Natural killer cell (primary cell): ENCODE results near the gene DOCK2. TPM values are rescaled to one million over a fixed set of nuclear protein-coding genes. Genes with fewer than 3 reads are reported as not detected.

Experiments used
- ATAC-seq, 3 donors: fragments of 150-1000 bp in 2 of 3; fragments of 200-7000 bp in 1 of 3; cut with Tn5 transposase; 1 replicate in 1 of 3; 2 replicates in 2 of 3; pipeline ENCODE4 v1.10.0; 2021; ENCODE audit warnings: mild to moderate bottlenecking in 2 of 3, moderate library complexity in 2 of 3
- DNase-seq, 2 donors: peaks; one replicate each; pipeline versions ENCODE4 v3.0.0 to v3.0.0-alpha.2; 2013 to 2021; ENCODE audit warnings: mixed read lengths in 1 of 2
- H3K27ac ChIP-seq: one replicate; pipeline ENCODE4 v1.5.1; 2013; ENCODE audit warnings: mild to moderate bottlenecking, low read length
- H3K27me3 ChIP-seq: one replicate; pipeline ENCODE4 v1.6.1; 2013; ENCODE audit warnings: low read length; ENCODE audit not compliant: control insufficient read depth, insufficient read depth
- H3K36me3 ChIP-seq: one replicate; pipeline ENCODE4 v1.6.1; 2013; ENCODE audit warnings: low read length; ENCODE audit not compliant: control insufficient read depth, insufficient read depth
- H3K4me1 ChIP-seq: one replicate; pipeline ENCODE4 v1.6.1; 2013; ENCODE audit warnings: low read length; ENCODE audit not compliant: control insufficient read depth, insufficient read depth
- H3K4me3 ChIP-seq: one replicate; pipeline ENCODE4 v1.5.1; 2013; ENCODE audit warnings: low read length
- H3K9me3 ChIP-seq: one replicate; pipeline ENCODE4 v1.6.1; 2013; ENCODE audit warnings: low read length; ENCODE audit not compliant: control insufficient read depth, insufficient read depth
- H3K27ac Mint-ChIP-seq, 2 donors: one replicate each; pipeline ENCODE4 v1.8.0; 2022; ENCODE audit warnings: mild to moderate bottlenecking in 2 of 2, mixed read lengths in 2 of 2, moderate library complexity in 1 of 2
- H3K27me3 Mint-ChIP-seq, 2 donors: one replicate each; pipeline ENCODE4 v1.8.0; 2022; ENCODE audit warnings: low read depth in 2 of 2, mixed read lengths in 2 of 2
- H3K36me3 Mint-ChIP-seq: one replicate; pipeline ENCODE4 v1.8.0; 2022; ENCODE audit warnings: mixed read lengths
- H3K4me1 Mint-ChIP-seq, 2 donors: one replicate each; pipeline ENCODE4 v1.8.0; 2022; ENCODE audit warnings: mixed read lengths in 2 of 2
- H3K4me3 Mint-ChIP-seq: one replicate; pipeline ENCODE4 v1.8.0; 2022; ENCODE audit warnings: mild to moderate bottlenecking, moderate library complexity, mixed read lengths
- H3K9me3 Mint-ChIP-seq, 2 donors: one replicate each; pipeline ENCODE4 v1.8.0; 2022; ENCODE audit warnings: mixed read lengths in 2 of 2
- WGBS: methylation state at CpG from one replicate; pipeline ENCODE4 v1.1.7; 2013; ENCODE audit warnings: missing lambda C conversion rate; ENCODE audit not compliant: insufficient coverage; 5-methylcytosine and 5-hydroxymethylcytosine counted together
- intact Hi-C: fragments of 100-400 bp; cut with micrococcal nuclease; formaldehyde crosslinking; loops from one replicate; pipeline ENCODE4 v1.14.2; 2022
- total RNA-seq, 4 donors: library from RNA; stranded (reverse); fragments of 120-200 nt in 1 of 4; gene quantifications; one replicate each; pipeline versions ENCODE4 v1.2.3 to v1.2.4, GENCODE V29; 2013 to 2022
- TF ChIP-seq, protein P1 (sequence below): fragments of 200-600 bp; IDR thresholded peaks from one replicate; pipeline ENCODE4 v1.8.0; 2022; ENCODE audit warnings: antibody characterized with exemption

DOCK2 gene
- total RNA-seq, 3 donors from 2014 or later (not counting 1 experiment from before 2014, with no cell fraction given), result 317 to 361 (median 320) TPM

DNA sequence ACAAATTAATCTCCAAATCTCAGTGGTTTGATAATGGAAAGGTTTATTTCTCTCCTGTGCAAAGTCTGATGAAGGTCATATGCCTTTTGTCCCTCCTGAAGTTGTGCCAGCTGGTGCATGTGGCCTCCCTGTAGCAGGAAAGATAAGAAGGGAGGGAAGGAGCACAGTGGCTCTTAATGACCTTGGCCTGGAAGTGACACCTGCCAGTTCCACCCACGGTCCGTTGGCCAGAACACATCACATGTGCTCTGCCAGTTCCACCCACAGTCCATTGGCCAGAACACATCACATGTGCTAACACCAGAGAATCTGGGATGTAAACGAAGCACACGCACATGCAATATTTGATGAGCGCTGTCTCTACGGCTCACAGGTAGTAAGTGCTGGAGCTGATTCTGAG lies 130.9 kb downstream of the DOCK2 start:
- Mint-ChIP-seq H3K27me3 (no peaks in the 10 kb centered on the region), H3K4me1 (peaks cover 20 to 28% of the 10 kb centered on the region in 2 donors), H3K27ac (no peak overlapping the region), H3K4me3 (no peak overlapping the region), H3K9me3 (no peaks in the 10 kb centered on the region), H3K36me3 (peaks cover 7% of the 10 kb centered on the region)
- intact Hi-C loops, result no loop called here
- WGBS, result 92% methylated on average over 6 of the region's 6 CpGs
- TF ChIP-seq, protein P1, sequence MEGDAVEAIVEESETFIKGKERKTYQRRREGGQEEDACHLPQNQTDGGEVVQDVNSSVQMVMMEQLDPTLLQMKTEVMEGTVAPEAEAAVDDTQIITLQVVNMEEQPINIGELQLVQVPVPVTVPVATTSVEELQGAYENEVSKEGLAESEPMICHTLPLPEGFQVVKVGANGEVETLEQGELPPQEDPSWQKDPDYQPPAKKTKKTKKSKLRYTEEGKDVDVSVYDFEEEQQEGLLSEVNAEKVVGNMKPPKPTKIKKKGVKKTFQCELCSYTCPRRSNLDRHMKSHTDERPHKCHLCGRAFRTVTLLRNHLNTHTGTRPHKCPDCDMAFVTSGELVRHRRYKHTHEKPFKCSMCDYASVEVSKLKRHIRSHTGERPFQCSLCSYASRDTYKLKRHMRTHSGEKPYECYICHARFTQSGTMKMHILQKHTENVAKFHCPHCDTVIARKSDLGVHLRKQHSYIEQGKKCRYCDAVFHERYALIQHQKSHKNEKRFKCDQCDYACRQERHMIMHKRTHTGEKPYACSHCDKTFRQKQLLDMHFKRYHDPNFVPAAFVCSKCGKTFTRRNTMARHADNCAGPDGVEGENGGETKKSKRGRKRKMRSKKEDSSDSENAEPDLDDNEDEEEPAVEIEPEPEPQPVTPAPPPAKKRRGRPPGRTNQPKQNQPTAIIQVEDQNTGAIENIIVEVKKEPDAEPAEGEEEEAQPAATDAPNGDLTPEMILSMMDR, result no peak
- Histone ChIP-seq H3K9me3 (no peaks in the 10 kb centered on the region), H3K4me3 (no peak overlapping the region), H3K27ac (no peak overlapping the region), H3K27me3 (no peaks in the 10 kb centered on the region), H3K4me1 (no peaks in the 10 kb centered on the region), H3K36me3 (peaks cover 50% of the 10 kb centered on the region)
- ATAC-seq (no peak), DNase-seq (no peak)

DNA sequence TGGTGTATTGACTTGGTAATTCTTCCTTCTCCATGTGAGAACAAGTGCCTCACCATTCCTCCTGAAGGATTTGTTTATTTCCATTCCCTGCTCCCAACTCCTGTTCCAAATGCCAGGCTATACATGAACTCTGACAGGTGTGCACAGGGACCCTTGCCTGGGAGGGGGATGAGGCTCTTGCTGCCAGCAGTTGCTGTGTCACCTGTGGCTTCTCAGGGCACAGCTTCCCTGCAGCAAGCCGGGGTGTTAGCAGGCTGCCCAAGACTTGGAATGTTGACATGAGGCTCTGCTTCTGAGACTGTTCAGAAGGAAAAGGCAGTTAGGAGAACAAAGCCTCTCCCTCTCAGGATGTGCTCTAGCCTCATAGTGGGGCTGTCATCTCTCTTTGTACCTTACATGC lies 131.3 kb downstream of the DOCK2 start:
- Mint-ChIP-seq H3K9me3 (no peaks in the 10 kb centered on the region), H3K27me3 (no peaks in the 10 kb centered on the region), H3K4me1 (peaks cover 20 to 31% of the 10 kb centered on the region in 2 donors), H3K27ac (no peak overlapping the region), H3K4me3 (no peak overlapping the region), H3K36me3 (peaks cover 7% of the 10 kb centered on the region)
- Histone ChIP-seq H3K27me3 (no peaks in the 10 kb centered on the region), H3K4me3 (no peak overlapping the region), H3K27ac (no peak overlapping the region), H3K36me3 (peaks cover 46% of the 10 kb centered on the region), H3K4me1 (no peaks in the 10 kb centered on the region), H3K9me3 (no peaks in the 10 kb centered on the region)
- no peak for ATAC-seq
- intact Hi-C loops, result no loop called here
- 100% methylated on average over 1 of the region's 1 CpG for WGBS
- no peak for DNase-seq
- TF ChIP-seq, protein P1, result no peak

- no peak for DNase-seq
- Histone ChIP-seq H3K4me3 (no peak overlapping the region), H3K36me3 (peaks cover 34% of the 10 kb centered on the region), H3K9me3 (no peaks in the 10 kb centered on the region), H3K4me1 (no peaks in the 10 kb centered on the region), H3K27me3 (no peaks in the 10 kb centered on the region), H3K27ac (no peak overlapping the region)
- H3K27me3 Mint-ChIP-seq, result no peaks in the 10 kb centered on the region
- peaks cover 7% of the 10 kb centered on the region for H3K36me3 Mint-ChIP-seq
- ATAC-seq, result no peak
- no peaks in the 10 kb centered on the region for H3K9me3 Mint-ChIP-seq
- no peak overlapping the region for H3K4me3 Mint-ChIP-seq
- H3K27ac Mint-ChIP-seq, result peak overlapping the region; percentile 18 to 40
- WGBS, result 27% methylated on average over 1 of the region's 1 CpG
- H3K4me1 Mint-ChIP-seq, result peaks cover 20 to 24% of the 10 kb centered on the region in 2 donors
- TF ChIP-seq, protein P1, result no peak
- intact Hi-C loops, result no loop called here
These were observed 133.0 kb downstream of the DOCK2 start for GRCh38 chr5:169770109-169770508.

DNA sequence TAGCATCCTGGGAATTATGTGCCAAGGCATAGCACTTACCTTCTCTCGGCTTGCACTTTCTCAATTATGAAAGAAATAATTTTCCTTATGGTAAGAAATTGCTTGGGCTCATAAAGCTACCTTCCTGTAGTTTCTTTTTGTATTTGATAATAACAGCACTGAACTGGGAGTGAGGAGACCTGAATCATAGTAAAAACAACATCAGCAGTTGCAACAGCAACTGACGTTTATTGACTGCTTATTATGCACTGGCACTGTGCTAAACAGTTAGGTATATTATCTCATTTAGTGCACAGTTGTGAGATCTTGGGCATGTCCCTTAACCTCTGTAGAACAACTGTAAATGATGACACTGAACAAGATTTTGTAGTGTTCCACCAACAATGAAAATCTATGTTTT lies 135.2 kb downstream of the DOCK2 start:
- intact Hi-C loops, result no loop called here
- no peaks in the 10 kb centered on the region for H3K27me3 Mint-ChIP-seq

More for the DNA sequence above, 135.2 kb downstream of the DOCK2 start:
- TF ChIP-seq, protein P1, result no peak
- Mint-ChIP-seq H3K4me1 (peaks cover 17 to 20% of the 10 kb centered on the region in 2 donors), H3K36me3 (no peaks in the 10 kb centered on the region), H3K9me3 (no peaks in the 10 kb centered on the region), H3K27ac (no peak overlapping the region), H3K4me3 (no peak overlapping the region)
- Histone ChIP-seq H3K4me3 (no peak overlapping the region), H3K4me1 (no peaks in the 10 kb centered on the region), H3K27me3 (no peaks in the 10 kb centered on the region), H3K9me3 (no peaks in the 10 kb centered on the region), H3K27ac (no peak overlapping the region), H3K36me3 (peaks cover 30% of the 10 kb centered on the region)
- ATAC-seq (no peak), DNase-seq (no peak)
- 95% methylated on average over 1 of the region's 2 CpGs for WGBS
